ENCODE data around the gene SLC22A7.

Gene SLC22A7

GRCh38 chr6:43277643-43278523, 20.2 kb upstream of the SLC22A7 start:
- TF ChIP-seq, protein P1, sequence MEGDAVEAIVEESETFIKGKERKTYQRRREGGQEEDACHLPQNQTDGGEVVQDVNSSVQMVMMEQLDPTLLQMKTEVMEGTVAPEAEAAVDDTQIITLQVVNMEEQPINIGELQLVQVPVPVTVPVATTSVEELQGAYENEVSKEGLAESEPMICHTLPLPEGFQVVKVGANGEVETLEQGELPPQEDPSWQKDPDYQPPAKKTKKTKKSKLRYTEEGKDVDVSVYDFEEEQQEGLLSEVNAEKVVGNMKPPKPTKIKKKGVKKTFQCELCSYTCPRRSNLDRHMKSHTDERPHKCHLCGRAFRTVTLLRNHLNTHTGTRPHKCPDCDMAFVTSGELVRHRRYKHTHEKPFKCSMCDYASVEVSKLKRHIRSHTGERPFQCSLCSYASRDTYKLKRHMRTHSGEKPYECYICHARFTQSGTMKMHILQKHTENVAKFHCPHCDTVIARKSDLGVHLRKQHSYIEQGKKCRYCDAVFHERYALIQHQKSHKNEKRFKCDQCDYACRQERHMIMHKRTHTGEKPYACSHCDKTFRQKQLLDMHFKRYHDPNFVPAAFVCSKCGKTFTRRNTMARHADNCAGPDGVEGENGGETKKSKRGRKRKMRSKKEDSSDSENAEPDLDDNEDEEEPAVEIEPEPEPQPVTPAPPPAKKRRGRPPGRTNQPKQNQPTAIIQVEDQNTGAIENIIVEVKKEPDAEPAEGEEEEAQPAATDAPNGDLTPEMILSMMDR (IDR thresholded peaks at IDR 0.05; ENCODE audit: borderline replicate concordance, insufficient read depth, low read depth, low read length) = no peak
- no peak overlapping the region for H3K4me3 ChIP-seq (ENCODE audit: low read depth, low read length)

- TF ChIP-seq, protein P1 (IDR thresholded peaks at IDR 0.05; ENCODE audit: borderline replicate concordance, insufficient read depth, low read depth, low read length) = no peak
- no peak overlapping the region for H3K4me3 ChIP-seq (ENCODE audit: low read depth, low read length)
Observed at GRCh38 chr6:43278524-43279078, 19.5 kb upstream of the SLC22A7 start.

DNA sequence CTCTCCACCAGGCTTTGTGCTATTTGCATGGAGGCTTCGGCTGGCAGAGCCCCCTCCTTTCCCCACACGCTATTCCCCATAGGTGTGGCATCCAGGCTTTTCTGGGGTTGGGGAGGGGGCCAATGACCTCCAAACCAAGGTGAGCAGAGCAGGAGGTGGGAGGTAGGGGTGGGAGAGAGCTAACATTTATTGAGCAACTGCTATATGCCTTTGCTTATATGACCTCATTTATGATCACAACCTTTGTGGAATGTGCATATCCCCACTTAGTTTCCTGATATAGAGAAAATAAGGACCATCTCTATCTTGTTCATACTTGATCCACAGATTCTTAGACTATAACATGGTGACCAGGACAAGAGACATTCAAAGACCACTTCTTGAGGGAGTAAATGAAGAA, 17.8 kb upstream of the SLC22A7 start:
- no peak overlapping the region for H3K4me3 ChIP-seq (ENCODE audit: low read depth, low read length)
- TF ChIP-seq, protein P1 (IDR thresholded peaks at IDR 0.05; ENCODE audit: borderline replicate concordance, insufficient read depth, low read depth, low read length) = no peak

GRCh38 chr6:43282060-43282459, 16.0 kb upstream of the SLC22A7 start:
- TF ChIP-seq, protein P1 (IDR thresholded peaks at IDR 0.05; ENCODE audit: borderline replicate concordance, insufficient read depth, low read depth, low read length) = no peak
- H3K4me3 ChIP-seq (ENCODE audit: low read depth, low read length) = no peak overlapping the region

- TF ChIP-seq, protein P1 (IDR thresholded peaks at IDR 0.05; ENCODE audit: borderline replicate concordance, insufficient read depth, low read depth, low read length) = no peak
- no peak overlapping the region for H3K4me3 ChIP-seq (ENCODE audit: low read depth, low read length)
Observed at GRCh38 chr6:43282636-43283513, 15.2 kb upstream of the SLC22A7 start.

- TF ChIP-seq, protein P1 (IDR thresholded peaks at IDR 0.05; ENCODE audit: borderline replicate concordance, insufficient read depth, low read depth, low read length) = no peak
Observed at GRCh38 chr6:43283514-43283901, 14.6 kb upstream of the SLC22A7 start.

More at GRCh38 chr6:43283514-43283901, 14.6 kb upstream of the SLC22A7 start:
- H3K4me3 ChIP-seq (ENCODE audit: low read depth, low read length) = no peak overlapping the region
